ENCODE data around the gene RSRC1.

Gene RSRC1

DNA sequence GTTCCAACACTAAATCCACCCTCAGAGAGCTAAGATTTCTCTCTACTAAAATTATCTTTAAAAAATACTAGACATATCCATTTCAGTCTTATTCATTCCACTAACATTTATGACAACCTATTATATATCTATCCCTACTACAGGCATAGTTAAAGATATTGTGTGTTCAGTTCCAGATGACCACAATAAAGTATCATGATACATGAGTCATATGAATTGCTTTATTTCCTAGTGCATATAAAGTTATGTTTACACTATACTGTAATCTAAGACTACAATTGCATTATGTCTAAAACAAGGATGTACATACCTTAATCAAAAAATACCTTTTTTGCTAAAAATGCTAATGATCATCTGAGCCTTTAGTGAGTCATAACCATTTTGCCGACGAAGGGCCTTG lies 23.1 kb upstream of the RSRC1 start:
- no peak overlapping the region for H3K23ac ChIP-seq (ENCODE audit: low read length)
- no peak overlapping the region for H3K4ac ChIP-seq (ENCODE audit: low read depth, low read length)
- H3K36me3 ChIP-seq (ENCODE audit: control insufficient read depth in 1 of 2, insufficient read depth in 2 of 2, low read length in 2 of 2) = no peaks in the 10 kb centered on the region
- H3K9ac ChIP-seq (ENCODE audit: low read length) = no peak overlapping the region
- no peak overlapping the region for H3K18ac ChIP-seq (ENCODE audit: low read length)
- H3K4me1 ChIP-seq (ENCODE audit: control insufficient read depth in 1 of 2, insufficient read depth in 2 of 2, low read length in 2 of 2) = no peaks in the 10 kb centered on the region
- H3K14ac ChIP-seq (ENCODE audit: low read length) = no peak overlapping the region
- no peak overlapping the region for H4K91ac ChIP-seq (ENCODE audit: low read depth, low read length)
- H3K4me3 ChIP-seq (ENCODE audit: low read depth, low read length) = no peak overlapping the region
- H2AFZ ChIP-seq (ENCODE audit: insufficient read depth, low read length, poor library complexity) = no peak overlapping the region
- no peak for DNase-seq
- no CpG with 5 or more reads among the region's 2 CpGs for WGBS (ENCODE audit: extremely low coverage, insufficient coverage, insufficient read length)
- H3K27me3 ChIP-seq (ENCODE audit: insufficient read depth, low read length) = no peaks in the 10 kb centered on the region
- H3K4me2 ChIP-seq (ENCODE audit: low read length) = no peak overlapping the region
- no peak overlapping the region for H4K12ac ChIP-seq (ENCODE audit: low read depth, low read length)
- no peak overlapping the region for H3K27ac ChIP-seq (ENCODE audit: low read depth, low read length)
- no peak overlapping the region for H2BK5ac ChIP-seq (ENCODE audit: low read depth, low read length, poor library complexity)
- H4K8ac ChIP-seq (ENCODE audit: low read depth, low read length) = no peak overlapping the region
- H3K79me1 ChIP-seq (ENCODE audit: low read length) = no peaks in the 10 kb centered on the region
- H2AK5ac ChIP-seq (ENCODE audit: low read length) = no peak overlapping the region
- H3K9me3 ChIP-seq (ENCODE audit: insufficient read depth, low read depth, low read length) = no peaks in the 10 kb centered on the region
- no peak overlapping the region for H2BK120ac ChIP-seq (ENCODE audit: insufficient read depth, low read length, poor library complexity)
- H3K79me2 ChIP-seq (ENCODE audit: control insufficient read depth, insufficient read depth, low read length, poor library complexity) = no peaks in the 10 kb centered on the region
- H2BK12ac ChIP-seq (ENCODE audit: low read length) = no peak overlapping the region

DNA sequence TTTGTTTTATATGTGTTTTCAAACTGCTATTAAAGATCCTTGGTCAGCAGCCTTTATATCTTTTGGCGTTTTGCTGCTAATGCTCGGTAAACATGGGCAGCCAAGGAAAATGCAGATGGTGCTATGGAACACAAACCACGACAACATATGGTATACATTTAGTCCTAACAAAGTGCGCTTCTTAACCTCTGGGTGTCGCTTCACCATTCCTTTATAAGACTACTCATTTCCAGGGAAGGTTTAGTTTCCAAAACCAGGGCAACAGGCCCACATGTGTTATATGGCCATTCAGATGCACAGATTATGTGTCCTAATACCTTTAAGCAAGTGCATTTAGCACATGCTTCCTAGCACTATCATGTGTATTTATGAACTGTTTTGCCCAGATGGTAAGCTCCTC lies 18.4 kb upstream of the RSRC1 start:
- H4K8ac ChIP-seq (ENCODE audit: low read depth, low read length) = no peak overlapping the region
- no peak overlapping the region for H3K18ac ChIP-seq (ENCODE audit: low read length)
- H3K79me1 ChIP-seq (ENCODE audit: low read length) = no peaks in the 10 kb centered on the region
- H3K4me1 ChIP-seq (ENCODE audit: control insufficient read depth in 1 of 2, insufficient read depth in 2 of 2, low read length in 2 of 2) = peaks cover 5 to 8% of the 10 kb centered on the region in 2 experiments
- H3K14ac ChIP-seq (ENCODE audit: low read length) = no peak overlapping the region
- no peak overlapping the region for H3K4ac ChIP-seq (ENCODE audit: low read depth, low read length)
- no CpG with 5 or more reads among the region's 5 CpGs for WGBS (ENCODE audit: extremely low coverage, insufficient coverage, insufficient read length)
- H2BK120ac ChIP-seq (ENCODE audit: insufficient read depth, low read length, poor library complexity) = no peak overlapping the region
- no peak overlapping the region for H3K4me3 ChIP-seq (ENCODE audit: low read depth, low read length)
- peak; percentile 14 to 62 for DNase-seq
- H3K27ac ChIP-seq (ENCODE audit: low read depth, low read length) = no peak overlapping the region
- H2AFZ ChIP-seq (ENCODE audit: insufficient read depth, low read length, poor library complexity) = no peak overlapping the region
- no peaks in the 10 kb centered on the region for H3K36me3 ChIP-seq (ENCODE audit: control insufficient read depth in 1 of 2, insufficient read depth in 2 of 2, low read length in 2 of 2)
- no peak overlapping the region for H3K23ac ChIP-seq (ENCODE audit: low read length)
- no peak overlapping the region for H2BK5ac ChIP-seq (ENCODE audit: low read depth, low read length, poor library complexity)
- no peak overlapping the region for H2AK5ac ChIP-seq (ENCODE audit: low read length)
- H4K91ac ChIP-seq (ENCODE audit: low read depth, low read length) = no peak overlapping the region
- no peaks in the 10 kb centered on the region for H3K9me3 ChIP-seq (ENCODE audit: insufficient read depth, low read depth, low read length)
- H3K4me2 ChIP-seq (ENCODE audit: low read length) = no peak overlapping the region
- no peak overlapping the region for H3K9ac ChIP-seq (ENCODE audit: low read length)
- no peak overlapping the region for H4K12ac ChIP-seq (ENCODE audit: low read depth, low read length)
- no peaks in the 10 kb centered on the region for H3K79me2 ChIP-seq (ENCODE audit: control insufficient read depth, insufficient read depth, low read length, poor library complexity)
- peaks cover 20% of the 10 kb centered on the region for H3K27me3 ChIP-seq (ENCODE audit: insufficient read depth, low read length)
- no peak overlapping the region for H2BK12ac ChIP-seq (ENCODE audit: low read length)

DNA sequence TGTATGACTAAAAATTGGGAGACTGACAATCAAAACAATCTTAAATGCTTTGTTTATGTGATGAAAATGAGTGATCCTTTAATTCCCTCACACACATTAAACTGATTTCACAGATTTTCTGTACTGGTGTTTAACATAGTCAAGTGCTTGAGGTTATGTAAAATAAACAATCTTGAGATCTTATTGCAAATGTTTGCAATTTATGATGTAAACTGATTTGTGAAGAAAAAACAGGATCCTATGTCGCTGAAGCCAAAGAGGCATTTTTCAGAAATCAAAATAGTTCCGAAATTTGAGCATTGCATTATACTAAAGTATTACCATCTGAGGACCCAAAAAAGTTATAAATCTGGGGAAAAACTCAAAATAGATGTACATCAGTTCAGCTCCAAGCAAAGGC lies 16.4 kb upstream of the RSRC1 start:
- Histone ChIP-seq H3K14ac (ENCODE audit: low read length) (no peak overlapping the region), H3K36me3 (ENCODE audit: control insufficient read depth in 1 of 2, insufficient read depth in 2 of 2, low read length in 2 of 2) (no peaks in the 10 kb centered on the region), H3K27ac (ENCODE audit: low read depth, low read length) (no peak overlapping the region), H3K79me2 (ENCODE audit: control insufficient read depth, insufficient read depth, low read length, poor library complexity) (no peaks in the 10 kb centered on the region), H3K9ac (ENCODE audit: low read length) (no peak overlapping the region), H2AK5ac (ENCODE audit: low read length) (no peak overlapping the region), H2BK12ac (ENCODE audit: low read length) (no peak overlapping the region), H3K23ac (ENCODE audit: low read length) (no peak overlapping the region), H4K12ac (ENCODE audit: low read depth, low read length) (no peak overlapping the region), H3K4me3 (ENCODE audit: low read depth, low read length) (no peak overlapping the region), H2BK120ac (ENCODE audit: insufficient read depth, low read length, poor library complexity) (no peak overlapping the region), H3K4ac (ENCODE audit: low read depth, low read length) (no peak overlapping the region), H4K8ac (ENCODE audit: low read depth, low read length) (no peak overlapping the region), H3K27me3 (ENCODE audit: insufficient read depth, low read length) (peaks cover 24% of the 10 kb centered on the region), H2BK5ac (ENCODE audit: low read depth, low read length, poor library complexity) (no peak overlapping the region), H2AFZ (ENCODE audit: insufficient read depth, low read length, poor library complexity) (no peak overlapping the region), H3K9me3 (ENCODE audit: insufficient read depth, low read depth, low read length) (no peaks in the 10 kb centered on the region), H3K4me2 (ENCODE audit: low read length) (no peak overlapping the region), H3K79me1 (ENCODE audit: low read length) (no peaks in the 10 kb centered on the region), H3K18ac (ENCODE audit: low read length) (no peak overlapping the region), H4K91ac (ENCODE audit: low read depth, low read length) (no peak overlapping the region), H3K4me1 (ENCODE audit: control insufficient read depth in 1 of 2, insufficient read depth in 2 of 2, low read length in 2 of 2) (peaks cover 5 to 10% of the 10 kb centered on the region in 2 experiments)
- no peak for DNase-seq
- no CpG with 5 or more reads among the region's 2 CpGs for WGBS (ENCODE audit: extremely low coverage, insufficient coverage, insufficient read length)

DNA sequence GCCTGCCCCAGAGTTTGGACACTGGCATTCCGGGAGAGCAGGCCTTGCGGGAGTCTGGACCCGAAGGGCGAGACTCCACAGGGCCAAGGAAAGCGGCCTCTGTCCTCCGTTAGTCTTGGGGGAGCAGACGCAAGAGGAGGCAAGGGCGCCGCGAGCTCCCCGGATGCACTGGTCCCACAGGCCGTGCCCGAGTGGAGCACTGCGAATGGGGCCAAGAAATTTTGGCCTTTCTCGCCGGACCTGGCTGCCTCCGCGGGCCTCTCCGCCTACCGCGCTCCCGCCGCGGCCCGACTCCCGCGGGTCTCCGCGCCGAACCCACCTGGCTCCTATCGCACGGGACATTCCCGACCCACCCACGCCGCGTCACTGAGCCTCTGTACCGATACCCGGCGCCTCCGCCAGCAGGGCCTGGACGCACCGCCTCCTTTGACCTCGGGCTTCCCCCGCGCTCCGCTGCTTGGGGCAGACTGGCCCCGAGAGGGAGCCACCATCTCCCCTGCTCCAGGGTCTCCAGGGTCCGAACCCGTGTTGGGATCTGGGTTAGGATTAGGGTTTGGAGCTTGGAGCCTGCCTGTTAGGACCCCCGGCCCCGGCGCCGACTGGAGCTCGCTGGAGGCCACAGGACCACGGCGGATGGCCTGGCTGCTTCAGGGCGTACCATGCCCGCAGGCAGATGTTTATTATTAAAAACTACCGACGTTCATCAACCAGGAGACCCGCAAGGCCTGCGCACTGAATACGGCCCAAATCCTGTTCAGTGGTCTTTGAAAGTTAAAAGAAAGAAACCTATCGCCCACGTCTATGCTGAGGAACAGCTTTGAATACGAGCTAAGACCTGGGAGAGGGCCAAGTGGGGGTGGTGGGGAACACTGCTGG lies 15.4 kb upstream of the RSRC1 start:
- Histone ChIP-seq H4K12ac (ENCODE audit: low read depth, low read length) (no peak overlapping the region), H3K9me3 (ENCODE audit: insufficient read depth, low read depth, low read length) (no peaks in the 10 kb centered on the region), H2BK5ac (ENCODE audit: low read depth, low read length, poor library complexity) (no peak overlapping the region), H3K4me1 (ENCODE audit: control insufficient read depth in 1 of 2, insufficient read depth in 2 of 2, low read length in 2 of 2) (peaks cover 5 to 10% of the 10 kb centered on the region in 2 experiments), H3K79me2 (ENCODE audit: control insufficient read depth, insufficient read depth, low read length, poor library complexity) (no peaks in the 10 kb centered on the region), H2AK5ac (ENCODE audit: low read length) (no peak overlapping the region), H3K9ac (ENCODE audit: low read length) (no peak overlapping the region), H3K27ac (ENCODE audit: low read depth, low read length) (no peak overlapping the region), H3K27me3 (ENCODE audit: insufficient read depth, low read length) (peaks cover 29% of the 10 kb centered on the region), H2BK12ac (ENCODE audit: low read length) (no peak overlapping the region), H4K91ac (ENCODE audit: low read depth, low read length) (no peak overlapping the region), H3K4me2 (ENCODE audit: low read length) (peak overlapping the region; percentile 65), H3K4ac (ENCODE audit: low read depth, low read length) (no peak overlapping the region), H2BK120ac (ENCODE audit: insufficient read depth, low read length, poor library complexity) (no peak overlapping the region), H3K23ac (ENCODE audit: low read length) (no peak overlapping the region), H2AFZ (ENCODE audit: insufficient read depth, low read length, poor library complexity) (no peak overlapping the region), H3K14ac (ENCODE audit: low read length) (no peak overlapping the region), H4K8ac (ENCODE audit: low read depth, low read length) (no peak overlapping the region), H3K36me3 (ENCODE audit: control insufficient read depth in 1 of 2, insufficient read depth in 2 of 2, low read length in 2 of 2) (no peaks in the 10 kb centered on the region), H3K79me1 (ENCODE audit: low read length) (no peaks in the 10 kb centered on the region), H3K18ac (ENCODE audit: low read length) (no peak overlapping the region), H3K4me3 (ENCODE audit: low read depth, low read length) (no peak overlapping the region)
- no CpG with 5 or more reads among the region's 66 CpGs for WGBS (ENCODE audit: extremely low coverage, insufficient coverage, insufficient read length)
- DNase-seq = no peak

Measured in trophoblast cell (in vitro differentiated cells and primary cell).